ENCODE measurements around the gene OCA2. TPM values are rescaled to one million over a fixed set of nuclear protein-coding genes. Genes with fewer than 3 reads are reported as not detected.

Gene OCA2
- total RNA-seq, 2 experiments from 2014 or later: not detected

GRCh38 chr15:28049581-28049980 lies 49.5 kb downstream of the OCA2 start:
- POLR2A ChIA-PET: no interaction called here
- H3K9me3 Mint-ChIP-seq (ENCODE audit: insufficient read depth): no peaks in the 10 kb centered on the region

GRCh38 chr15:28047277-28047676 lies 51.8 kb downstream of the OCA2 start:
- POLR2A ChIA-PET: no interaction called here
- no peak overlapping the region for H3K27ac Mint-ChIP-seq
- no peaks in the 10 kb centered on the region for H3K9me3 Mint-ChIP-seq (ENCODE audit: insufficient read depth)
- ATAC-seq: no peak
- no peak overlapping the region for H3K4me3 Mint-ChIP-seq
- CTCF ChIA-PET: no interaction called here
- DNase-seq: no peak
- H3K27me3 Mint-ChIP-seq (ENCODE audit: low read depth): peaks cover 2% of the 10 kb centered on the region
- H3K4me1 Mint-ChIP-seq (ENCODE audit: low read depth): no peaks in the 10 kb centered on the region
- H3K36me3 Mint-ChIP-seq (ENCODE audit: low read depth): no peaks in the 10 kb centered on the region

More at GRCh38 chr15:28049581-28049980, 49.5 kb downstream of the OCA2 start:
- H3K4me1 Mint-ChIP-seq (ENCODE audit: low read depth): no peaks in the 10 kb centered on the region
- CTCF ChIA-PET: no interaction called here
- no peak overlapping the region for H3K27ac Mint-ChIP-seq
- H3K27me3 Mint-ChIP-seq (ENCODE audit: low read depth): no peaks in the 10 kb centered on the region
- no peaks in the 10 kb centered on the region for H3K36me3 Mint-ChIP-seq (ENCODE audit: low read depth)
- ATAC-seq (no peak), DNase-seq (no peak)
- H3K4me3 Mint-ChIP-seq: no peak overlapping the region

- no peak overlapping the region for H3K4me3 Mint-ChIP-seq
- ATAC-seq: no peak
- H3K27me3 Mint-ChIP-seq (ENCODE audit: low read depth): peaks cover 5% of the 10 kb centered on the region
These were observed 54.9 kb downstream of the OCA2 start for GRCh38 chr15:28044121-28044672.

GRCh38 chr15:28043691-28044091 lies 55.4 kb downstream of the OCA2 start:
- Mint-ChIP-seq H3K27ac (no peak overlapping the region), H3K4me1 (ENCODE audit: low read depth) (no peaks in the 10 kb centered on the region), H3K9me3 (ENCODE audit: insufficient read depth) (no peaks in the 10 kb centered on the region), H3K4me3 (no peak overlapping the region), H3K27me3 (ENCODE audit: low read depth) (peaks cover 6% of the 10 kb centered on the region), H3K36me3 (ENCODE audit: low read depth) (no peaks in the 10 kb centered on the region)
- CTCF ChIA-PET: interaction anchor here (0.9 kb wide), 1 partner anchor 21 kb away, joined by 3 read pairs; no protein-coding TSS in a partner anchor
- ATAC-seq: no peak
- POLR2A ChIA-PET: no interaction called here
- DNase-seq: no peak

More at GRCh38 chr15:28044121-28044672, 54.9 kb downstream of the OCA2 start:
- DNase-seq: no peak
- H3K27ac Mint-ChIP-seq: no peak overlapping the region
- POLR2A ChIA-PET: no interaction called here
- H3K9me3 Mint-ChIP-seq (ENCODE audit: insufficient read depth): no peaks in the 10 kb centered on the region
- CTCF ChIA-PET: no interaction called here
- H3K36me3 Mint-ChIP-seq (ENCODE audit: low read depth): no peaks in the 10 kb centered on the region
- no peaks in the 10 kb centered on the region for H3K4me1 Mint-ChIP-seq (ENCODE audit: low read depth)

- ATAC-seq (no peak), DNase-seq (no peak)
- no peaks in the 10 kb centered on the region for H3K9me3 Mint-ChIP-seq (ENCODE audit: insufficient read depth)
- no peak overlapping the region for H3K4me3 Mint-ChIP-seq
- CTCF ChIA-PET: no interaction called here
- no peaks in the 10 kb centered on the region for H3K36me3 Mint-ChIP-seq (ENCODE audit: low read depth)
- POLR2A ChIA-PET: no interaction called here
- peaks cover 7% of the 10 kb centered on the region for H3K27me3 Mint-ChIP-seq (ENCODE audit: low read depth)
- no peaks in the 10 kb centered on the region for H3K4me1 Mint-ChIP-seq (ENCODE audit: low read depth)
- H3K27ac Mint-ChIP-seq: no peak overlapping the region
These were observed 61.0 kb downstream of the OCA2 start for GRCh38 chr15:28037969-28038590.

GRCh38 chr15:28033443-28033842 lies 65.7 kb downstream of the OCA2 start:
- H3K27me3 Mint-ChIP-seq (ENCODE audit: low read depth): no peaks in the 10 kb centered on the region
- ChIA-PET POLR2A (no interaction called here), CTCF (no interaction called here)

GRCh38 chr15:28030801-28031200 lies 68.3 kb downstream of the OCA2 start:
- Mint-ChIP-seq H3K27me3 (ENCODE audit: low read depth) (no peaks in the 10 kb centered on the region), H3K27ac (no peak overlapping the region), H3K36me3 (ENCODE audit: low read depth) (no peaks in the 10 kb centered on the region), H3K4me1 (ENCODE audit: low read depth) (no peaks in the 10 kb centered on the region), H3K4me3 (no peak overlapping the region), H3K9me3 (ENCODE audit: insufficient read depth) (no peaks in the 10 kb centered on the region)
- ATAC-seq: no peak
- POLR2A ChIA-PET: no interaction called here
- CTCF ChIA-PET: no interaction called here
- DNase-seq: no peak

More at GRCh38 chr15:28033443-28033842, 65.7 kb downstream of the OCA2 start:
- Mint-ChIP-seq H3K36me3 (ENCODE audit: low read depth) (no peaks in the 10 kb centered on the region), H3K9me3 (ENCODE audit: insufficient read depth) (no peaks in the 10 kb centered on the region), H3K4me1 (ENCODE audit: low read depth) (no peaks in the 10 kb centered on the region), H3K4me3 (no peak overlapping the region), H3K27ac (no peak overlapping the region)
- ATAC-seq (no peak), DNase-seq (no peak)

- Mint-ChIP-seq H3K27me3 (ENCODE audit: low read depth) (peaks cover 2% of the 10 kb centered on the region), H3K9me3 (ENCODE audit: insufficient read depth) (no peaks in the 10 kb centered on the region), H3K4me1 (ENCODE audit: low read depth) (no peaks in the 10 kb centered on the region), H3K27ac (no peak overlapping the region), H3K36me3 (ENCODE audit: low read depth) (no peaks in the 10 kb centered on the region), H3K4me3 (no peak overlapping the region)
- ChIA-PET CTCF (no interaction called here), POLR2A (no interaction called here)
- DNase-seq (no peak), ATAC-seq (no peak)
These were observed 71.4 kb downstream of the OCA2 start for GRCh38 chr15:28027714-28028076.

- DNase-seq (no peak), ATAC-seq (no peak)
- Mint-ChIP-seq H3K4me1 (ENCODE audit: low read depth) (no peaks in the 10 kb centered on the region), H3K27me3 (ENCODE audit: low read depth) (peaks cover 2% of the 10 kb centered on the region), H3K27ac (no peak overlapping the region), H3K4me3 (no peak overlapping the region), H3K9me3 (ENCODE audit: insufficient read depth) (no peaks in the 10 kb centered on the region), H3K36me3 (ENCODE audit: low read depth) (no peaks in the 10 kb centered on the region)
- CTCF ChIA-PET: no interaction called here
- POLR2A ChIA-PET: no interaction called here
These were observed 72.1 kb downstream of the OCA2 start for GRCh38 chr15:28026764-28027713.

- Mint-ChIP-seq H3K27ac (no peak overlapping the region), H3K4me1 (ENCODE audit: low read depth) (no peaks in the 10 kb centered on the region)
- POLR2A ChIA-PET: no interaction called here
These were observed 72.9 kb downstream of the OCA2 start for GRCh38 chr15:28026221-28026620.

GRCh38 chr15:28025413-28025812 lies 73.7 kb downstream of the OCA2 start:
- Mint-ChIP-seq H3K36me3 (ENCODE audit: low read depth) (no peaks in the 10 kb centered on the region), H3K27ac (no peak overlapping the region), H3K9me3 (ENCODE audit: insufficient read depth) (no peaks in the 10 kb centered on the region), H3K4me3 (no peak overlapping the region), H3K27me3 (ENCODE audit: low read depth) (peaks cover 2% of the 10 kb centered on the region), H3K4me1 (ENCODE audit: low read depth) (no peaks in the 10 kb centered on the region)
- POLR2A ChIA-PET: no interaction called here
- ATAC-seq (no peak), DNase-seq (no peak)
- CTCF ChIA-PET: no interaction called here

More at GRCh38 chr15:28026221-28026620, 72.9 kb downstream of the OCA2 start:
- DNase-seq (no peak), ATAC-seq (no peak)
- CTCF ChIA-PET: no interaction called here
- H3K27me3 Mint-ChIP-seq (ENCODE audit: low read depth): peaks cover 2% of the 10 kb centered on the region
- no peaks in the 10 kb centered on the region for H3K9me3 Mint-ChIP-seq (ENCODE audit: insufficient read depth)
- no peaks in the 10 kb centered on the region for H3K36me3 Mint-ChIP-seq (ENCODE audit: low read depth)
- H3K4me3 Mint-ChIP-seq: no peak overlapping the region

GRCh38 chr15:28024889-28025250 lies 74.2 kb downstream of the OCA2 start:
- Mint-ChIP-seq H3K4me1 (ENCODE audit: low read depth) (no peaks in the 10 kb centered on the region), H3K36me3 (ENCODE audit: low read depth) (no peaks in the 10 kb centered on the region), H3K9me3 (ENCODE audit: insufficient read depth) (no peaks in the 10 kb centered on the region), H3K27me3 (ENCODE audit: low read depth) (peaks cover 2% of the 10 kb centered on the region), H3K4me3 (no peak overlapping the region), H3K27ac (no peak overlapping the region)
- POLR2A ChIA-PET: no interaction called here
- DNase-seq (no peak), ATAC-seq (no peak)
- CTCF ChIA-PET: no interaction called here

Measured in activated CD8-positive, alpha-beta T cell treated with anti-CD3 and anti-CD28 coated beads, Interleukin-2, amount 10 ng/mL, durations not matched to agents 7 days and 5 days (primary cell).